DOHH2 (cell line): Measurements from ENCODE around the gene KCNIP4.

Source experiments
- H3F3A ChIP-seq: fragments of 200-600 bp; sonication (generic), shearing (Covaris generic); 2 replicates; pipeline ENCODE4 v1.6.0; 2016; ENCODE audit warnings: antibody characterized with exemption, mild to moderate bottlenecking; ENCODE audit not compliant: control insufficient read depth, insufficient read depth
- H3K27ac ChIP-seq: fragments of 200-600 bp; sonication (generic); 2 replicates; pipeline ENCODE4 v1.5.1; 2014; ENCODE audit warnings: low read depth, mild to moderate bottlenecking, low read length, moderate library complexity
- H3K27me3 ChIP-seq: fragments of 200-600 bp; sonication (generic); 2 replicates; pipeline ENCODE4 v1.6.1; 2014; ENCODE audit warnings: mild to moderate bottlenecking, low read length, mixed read lengths; ENCODE audit not compliant: control insufficient read depth
- H3K36me3 ChIP-seq: fragments of 200-600 bp; sonication (generic); 2 replicates; pipeline ENCODE4 v1.6.1; 2014; ENCODE audit warnings: mild to moderate bottlenecking, low read length, moderate library complexity, mixed read lengths; ENCODE audit not compliant: control insufficient read depth
- H3K4me1 ChIP-seq: fragments of 200-600 bp; sonication (generic); 2 replicates; pipeline ENCODE4 v1.6.1; 2014; ENCODE audit warnings: mild to moderate bottlenecking, low read length, mixed read lengths; ENCODE audit not compliant: control insufficient read depth
- H3K4me2 ChIP-seq: fragments of 200-600 bp; sonication (generic); 2 replicates; pipeline ENCODE4 v1.6.0; 2014; ENCODE audit warnings: mild to moderate bottlenecking, low read length, moderate library complexity
- H3K4me3 ChIP-seq: fragments of 200-600 bp; sonication (generic); 2 replicates; pipeline ENCODE4 v1.5.1; 2014; ENCODE audit warnings: mild to moderate bottlenecking, low read length, mixed read lengths
- H3K79me2 ChIP-seq: fragments of 200-600 bp; sonication (generic); 2 replicates; pipeline ENCODE4 v1.6.1; 2014; ENCODE audit warnings: mild to moderate bottlenecking, low read length, mixed read lengths; ENCODE audit not compliant: control insufficient read depth
- H3K9me2 ChIP-seq: fragments of 200-600 bp; sonication (generic); replicated peaks from 2 replicates; pipeline ENCODE4 v1.6.1; 2014; ENCODE audit warnings: mild to moderate bottlenecking, low read length, mixed read lengths; ENCODE audit not compliant: control insufficient read depth
- H3K9me3 ChIP-seq: fragments of 200-600 bp; sonication (generic); 2 replicates; pipeline ENCODE4 v1.6.1; 2014; ENCODE audit warnings: antibody characterized with exemption, low read length, mixed read lengths; ENCODE audit not compliant: control insufficient read depth, insufficient read depth
- H4K20me1 ChIP-seq: fragments of 200-600 bp; sonication (generic); 2 replicates; pipeline ENCODE4 v1.6.0; 2014; ENCODE audit warnings: low read depth, mild to moderate bottlenecking, antibody characterized with exemption, low read length, moderate library complexity; ENCODE audit not compliant: control insufficient read depth, insufficient read depth
- EZH2phosphoT487 ChIP-seq: fragments of 200-600 bp; sonication (generic); IDR thresholded peaks from 2 replicates; pipeline ENCODE4 v1.6.1; 2017; ENCODE audit warnings: borderline replicate concordance, mild to moderate bottlenecking, antibody characterized with exemption, low read length, moderate library complexity, mixed read lengths
- TF ChIP-seq, protein P1 (sequence below): fragments of 200-600 bp; sonication (generic); IDR thresholded peaks from one replicate; pipeline ENCODE4 v1.5.1; 2014; ENCODE audit warnings: antibody characterized with exemption, mild to moderate bottlenecking, low read depth, low read length; ENCODE audit not compliant: poor library complexity, severe bottlenecking

The KCNIP4 gene

DNA sequence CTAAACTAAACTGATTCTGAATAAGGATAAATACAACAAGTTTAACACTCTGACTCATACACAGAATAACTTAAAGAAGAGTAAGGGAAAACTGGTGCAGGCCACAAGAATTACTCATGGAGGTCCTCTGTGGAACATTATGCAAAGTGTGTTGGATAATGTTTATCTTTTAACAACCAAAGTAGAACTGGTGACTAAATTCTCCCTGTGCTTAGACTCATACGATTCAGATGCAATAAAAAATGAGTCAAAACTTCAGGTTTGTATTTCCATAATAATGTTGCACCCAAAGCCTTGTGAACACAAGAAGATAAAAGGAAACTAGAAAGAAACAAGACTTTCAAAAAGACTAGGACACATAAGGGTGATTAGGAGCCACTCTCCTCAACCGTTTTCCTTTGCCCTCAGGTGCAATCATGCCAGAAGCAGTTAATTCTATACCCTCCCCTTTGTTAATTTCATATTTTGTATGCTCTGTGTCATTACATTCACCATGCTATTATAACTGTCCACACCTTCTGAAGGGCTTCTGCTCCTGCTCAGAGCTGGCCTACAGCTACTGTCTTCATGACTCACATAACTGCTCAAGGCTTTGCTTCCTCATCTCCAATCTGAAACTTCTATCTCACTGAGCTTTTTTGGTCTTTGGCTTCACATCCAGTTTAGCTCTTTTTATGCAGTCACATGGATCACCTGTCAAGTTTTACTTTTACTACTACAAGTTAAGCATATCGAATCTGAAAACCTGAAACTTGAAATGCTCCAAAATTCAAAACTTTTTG, 60.2 kb downstream of the KCNIP4 start:
- Histone ChIP-seq H3F3A (no peaks in the 10 kb centered on the region), H3K27me3 (no peaks in the 10 kb centered on the region), H3K4me1 (no peaks in the 10 kb centered on the region), H4K20me1 (no peaks in the 10 kb centered on the region), H3K79me2 (no peaks in the 10 kb centered on the region), H3K9me2 (no peaks in the 10 kb centered on the region), H3K36me3 (no peaks in the 10 kb centered on the region), H3K4me2 (no peak overlapping the region), H3K4me3 (no peak overlapping the region), H3K9me3 (no peaks in the 10 kb centered on the region), H3K27ac (no peak overlapping the region)
- TF ChIP-seq EZH2phosphoT487, result no peak
- TF ChIP-seq, protein P1, sequence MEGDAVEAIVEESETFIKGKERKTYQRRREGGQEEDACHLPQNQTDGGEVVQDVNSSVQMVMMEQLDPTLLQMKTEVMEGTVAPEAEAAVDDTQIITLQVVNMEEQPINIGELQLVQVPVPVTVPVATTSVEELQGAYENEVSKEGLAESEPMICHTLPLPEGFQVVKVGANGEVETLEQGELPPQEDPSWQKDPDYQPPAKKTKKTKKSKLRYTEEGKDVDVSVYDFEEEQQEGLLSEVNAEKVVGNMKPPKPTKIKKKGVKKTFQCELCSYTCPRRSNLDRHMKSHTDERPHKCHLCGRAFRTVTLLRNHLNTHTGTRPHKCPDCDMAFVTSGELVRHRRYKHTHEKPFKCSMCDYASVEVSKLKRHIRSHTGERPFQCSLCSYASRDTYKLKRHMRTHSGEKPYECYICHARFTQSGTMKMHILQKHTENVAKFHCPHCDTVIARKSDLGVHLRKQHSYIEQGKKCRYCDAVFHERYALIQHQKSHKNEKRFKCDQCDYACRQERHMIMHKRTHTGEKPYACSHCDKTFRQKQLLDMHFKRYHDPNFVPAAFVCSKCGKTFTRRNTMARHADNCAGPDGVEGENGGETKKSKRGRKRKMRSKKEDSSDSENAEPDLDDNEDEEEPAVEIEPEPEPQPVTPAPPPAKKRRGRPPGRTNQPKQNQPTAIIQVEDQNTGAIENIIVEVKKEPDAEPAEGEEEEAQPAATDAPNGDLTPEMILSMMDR, result no peak

DNA sequence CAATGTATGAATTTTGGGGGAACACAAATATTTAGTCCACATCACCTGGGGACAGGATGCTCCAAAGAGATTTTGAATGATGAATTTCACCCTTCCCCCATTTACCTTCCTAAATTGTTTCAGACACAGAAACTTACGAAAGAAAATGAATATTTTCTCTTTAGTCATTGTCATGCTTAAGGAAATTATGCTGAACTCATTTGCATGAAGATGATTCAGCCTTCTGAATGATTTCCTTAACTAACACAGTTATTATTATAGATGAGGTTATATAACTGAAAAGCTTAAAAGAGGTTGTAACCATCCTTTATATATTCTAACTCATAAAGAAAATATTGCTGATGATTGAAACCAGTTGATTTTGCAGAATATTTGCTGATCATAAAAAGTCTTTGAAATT, 61.1 kb downstream of the KCNIP4 start:
- H3K9me3 ChIP-seq, result no peaks in the 10 kb centered on the region
- H3K27me3 ChIP-seq, result no peaks in the 10 kb centered on the region
- no peaks in the 10 kb centered on the region for H3K9me2 ChIP-seq
- no peak overlapping the region for H3K4me2 ChIP-seq
- TF ChIP-seq, protein P1, result no peak
- TF ChIP-seq EZH2phosphoT487, result no peak
- no peaks in the 10 kb centered on the region for H3K4me1 ChIP-seq
- H3K4me3 ChIP-seq, result no peak overlapping the region
- no peaks in the 10 kb centered on the region for H3K36me3 ChIP-seq
- no peak overlapping the region for H3K27ac ChIP-seq
- H3K79me2 ChIP-seq, result no peaks in the 10 kb centered on the region
- no peaks in the 10 kb centered on the region for H4K20me1 ChIP-seq
- H3F3A ChIP-seq, result no peaks in the 10 kb centered on the region

DNA sequence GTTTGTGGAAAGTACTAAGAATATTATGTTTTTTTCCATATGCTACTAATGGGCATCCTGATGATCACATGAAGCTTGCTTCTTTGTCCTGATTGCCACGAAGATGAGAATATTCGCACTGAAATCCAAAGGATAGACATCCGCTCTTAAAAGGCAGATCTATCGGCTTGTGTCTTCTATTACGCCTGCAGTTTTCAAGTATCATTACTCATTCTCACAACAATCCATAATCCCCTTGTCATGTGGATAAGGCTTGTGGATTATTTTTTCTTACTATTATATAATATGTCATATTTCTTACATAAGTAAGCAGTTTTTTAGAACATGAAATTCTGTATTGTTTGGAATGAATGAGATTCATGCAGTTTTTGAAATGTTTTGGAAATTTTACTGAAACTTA, 62.8 kb downstream of the KCNIP4 start:
- TF ChIP-seq, protein P1, result no peak
- no peak for TF ChIP-seq EZH2phosphoT487
- H3K27me3 ChIP-seq, result no peaks in the 10 kb centered on the region
- H3K4me1 ChIP-seq, result no peaks in the 10 kb centered on the region
- H3K4me3 ChIP-seq, result no peak overlapping the region
- no peaks in the 10 kb centered on the region for H3K9me3 ChIP-seq
- H3K36me3 ChIP-seq, result no peaks in the 10 kb centered on the region
- H4K20me1 ChIP-seq, result no peaks in the 10 kb centered on the region
- no peaks in the 10 kb centered on the region for H3F3A ChIP-seq
- no peaks in the 10 kb centered on the region for H3K9me2 ChIP-seq
- no peak overlapping the region for H3K27ac ChIP-seq
- H3K4me2 ChIP-seq, result no peak overlapping the region
- no peaks in the 10 kb centered on the region for H3K79me2 ChIP-seq
